ENCODE results near the gene IL21R.
"Not testable (repeated sequence)": the region's sequence is repeated elsewhere in the genome, so short reads cannot be mapped to it uniquely, and the experiment has no call there.

The IL21R gene

GRCh38 chr16:27408602-27409031 is 6.6 kb downstream of the IL21R start:
- no peaks in the 10 kb centered on the region for H3K36me3 ChIP-seq (ENCODE audit: control insufficient read depth in 2 of 2, insufficient read depth in 2 of 2, low read length in 2 of 2)

GRCh38 chr16:27409958-27410357 is 8.0 kb downstream of the IL21R start:
- not testable (repeated sequence) for H3K9me3 ChIP-seq (ENCODE audit: control insufficient read depth in 2 of 2, low read length in 2 of 2); H3K9ac ChIP-seq (ENCODE audit: low read depth in 1 of 2, low read length in 2 of 2); H3K36me3 ChIP-seq (ENCODE audit: control insufficient read depth in 2 of 2, insufficient read depth in 2 of 2, low read length in 2 of 2); H3K4me3 ChIP-seq (ENCODE audit: low read length in 2 of 2); H3K4me1 ChIP-seq (ENCODE audit: control insufficient read depth in 2 of 2, insufficient read depth in 2 of 2, low read length in 2 of 2); H3K27ac ChIP-seq (ENCODE audit: low read depth in 2 of 2, low read length in 2 of 2); H3K27me3 ChIP-seq (ENCODE audit: control insufficient read depth in 2 of 2, insufficient read depth in 2 of 2, low read length in 2 of 2)

More at GRCh38 chr16:27408602-27409031, 6.6 kb downstream of the IL21R start:
- no peaks in the 10 kb centered on the region for H3K27me3 ChIP-seq (ENCODE audit: control insufficient read depth in 2 of 2, insufficient read depth in 2 of 2, low read length in 2 of 2)
- no peak overlapping the region for H3K27ac ChIP-seq (ENCODE audit: low read depth in 2 of 2, low read length in 2 of 2)
- H3K4me3 ChIP-seq (ENCODE audit: low read length in 2 of 2), result no peak overlapping the region
- H3K9me3 ChIP-seq (ENCODE audit: control insufficient read depth in 2 of 2, low read length in 2 of 2), result no peaks in the 10 kb centered on the region
- H3K4me1 ChIP-seq (ENCODE audit: control insufficient read depth in 2 of 2, insufficient read depth in 2 of 2, low read length in 2 of 2), result no peaks in the 10 kb centered on the region
- H3K9ac ChIP-seq (ENCODE audit: low read depth in 1 of 2, low read length in 2 of 2), result no peak overlapping the region

- H3K4me3 ChIP-seq (ENCODE audit: low read length in 2 of 2), result no peak overlapping the region
- no peaks in the 10 kb centered on the region for H3K4me1 ChIP-seq (ENCODE audit: control insufficient read depth in 2 of 2, insufficient read depth in 2 of 2, low read length in 2 of 2)
- H3K9me3 ChIP-seq (ENCODE audit: control insufficient read depth in 2 of 2, low read length in 2 of 2), result no peaks in the 10 kb centered on the region
- H3K27me3 ChIP-seq (ENCODE audit: control insufficient read depth in 2 of 2, insufficient read depth in 2 of 2, low read length in 2 of 2), result no peaks in the 10 kb centered on the region
- H3K27ac ChIP-seq (ENCODE audit: low read depth in 2 of 2, low read length in 2 of 2), result no peak overlapping the region
- H3K9ac ChIP-seq (ENCODE audit: low read depth in 1 of 2, low read length in 2 of 2), result no peak overlapping the region
- no peaks in the 10 kb centered on the region for H3K36me3 ChIP-seq (ENCODE audit: control insufficient read depth in 2 of 2, insufficient read depth in 2 of 2, low read length in 2 of 2)
These were observed 8.8 kb downstream of the IL21R start for GRCh38 chr16:27410761-27411160.

GRCh38 chr16:27413956-27414355 is 12.0 kb downstream of the IL21R start:
- Histone ChIP-seq H3K9me3 (ENCODE audit: control insufficient read depth in 2 of 2, low read length in 2 of 2) (no peaks in the 10 kb centered on the region), H3K9ac (ENCODE audit: low read depth in 1 of 2, low read length in 2 of 2) (no peak overlapping the region), H3K4me3 (ENCODE audit: low read length in 2 of 2) (no peak overlapping the region), H3K27me3 (ENCODE audit: control insufficient read depth in 2 of 2, insufficient read depth in 2 of 2, low read length in 2 of 2) (no peaks in the 10 kb centered on the region), H3K27ac (ENCODE audit: low read depth in 2 of 2, low read length in 2 of 2) (no peak overlapping the region), H3K4me1 (ENCODE audit: control insufficient read depth in 2 of 2, insufficient read depth in 2 of 2, low read length in 2 of 2) (no peaks in the 10 kb centered on the region), H3K36me3 (ENCODE audit: control insufficient read depth in 2 of 2, insufficient read depth in 2 of 2, low read length in 2 of 2) (no peaks in the 10 kb centered on the region)

- Histone ChIP-seq H3K9me3 (ENCODE audit: control insufficient read depth in 2 of 2, low read length in 2 of 2) (no peaks in the 10 kb centered on the region), H3K9ac (ENCODE audit: low read depth in 1 of 2, low read length in 2 of 2) (no peak overlapping the region), H3K36me3 (ENCODE audit: control insufficient read depth in 2 of 2, insufficient read depth in 2 of 2, low read length in 2 of 2) (no peaks in the 10 kb centered on the region), H3K4me3 (ENCODE audit: low read length in 2 of 2) (no peak overlapping the region), H3K4me1 (ENCODE audit: control insufficient read depth in 2 of 2, insufficient read depth in 2 of 2, low read length in 2 of 2) (no peaks in the 10 kb centered on the region), H3K27me3 (ENCODE audit: control insufficient read depth in 2 of 2, insufficient read depth in 2 of 2, low read length in 2 of 2) (no peaks in the 10 kb centered on the region), H3K27ac (ENCODE audit: low read depth in 2 of 2, low read length in 2 of 2) (no peak overlapping the region)
These were observed 12.9 kb downstream of the IL21R start for GRCh38 chr16:27414788-27415431.

GRCh38 chr16:27417047-27417671 is 15.2 kb downstream of the IL21R start:
- no peak overlapping the region for H3K9ac ChIP-seq (ENCODE audit: low read depth in 1 of 2, low read length in 2 of 2)
- no peaks in the 10 kb centered on the region for H3K27me3 ChIP-seq (ENCODE audit: control insufficient read depth in 2 of 2, insufficient read depth in 2 of 2, low read length in 2 of 2)
- no peaks in the 10 kb centered on the region for H3K4me1 ChIP-seq (ENCODE audit: control insufficient read depth in 2 of 2, insufficient read depth in 2 of 2, low read length in 2 of 2)
- H3K9me3 ChIP-seq (ENCODE audit: control insufficient read depth in 2 of 2, low read length in 2 of 2), result no peaks in the 10 kb centered on the region
- no peak overlapping the region for H3K27ac ChIP-seq (ENCODE audit: low read depth in 2 of 2, low read length in 2 of 2)
- no peaks in the 10 kb centered on the region for H3K36me3 ChIP-seq (ENCODE audit: control insufficient read depth in 2 of 2, insufficient read depth in 2 of 2, low read length in 2 of 2)
- no peak overlapping the region for H3K4me3 ChIP-seq (ENCODE audit: low read length in 2 of 2)

- Histone ChIP-seq H3K4me1 (ENCODE audit: control insufficient read depth in 2 of 2, insufficient read depth in 2 of 2, low read length in 2 of 2) (no peaks in the 10 kb centered on the region), H3K27me3 (ENCODE audit: control insufficient read depth in 2 of 2, insufficient read depth in 2 of 2, low read length in 2 of 2) (no peaks in the 10 kb centered on the region), H3K27ac (ENCODE audit: low read depth in 2 of 2, low read length in 2 of 2) (no peak overlapping the region), H3K36me3 (ENCODE audit: control insufficient read depth in 2 of 2, insufficient read depth in 2 of 2, low read length in 2 of 2) (no peaks in the 10 kb centered on the region), H3K9ac (ENCODE audit: low read depth in 1 of 2, low read length in 2 of 2) (no peak overlapping the region), H3K9me3 (ENCODE audit: control insufficient read depth in 2 of 2, low read length in 2 of 2) (peaks cover 0 to 2% of the 10 kb centered on the region in 2 donors), H3K4me3 (ENCODE audit: low read length in 2 of 2) (no peak overlapping the region)
These were observed 20.2 kb downstream of the IL21R start for GRCh38 chr16:27421961-27422740.

GRCh38 chr16:27424772-27425498 is 23.0 kb downstream of the IL21R start:
- Histone ChIP-seq H3K36me3 (ENCODE audit: control insufficient read depth in 2 of 2, insufficient read depth in 2 of 2, low read length in 2 of 2) (no peaks in the 10 kb centered on the region), H3K9ac (ENCODE audit: low read depth in 1 of 2, low read length in 2 of 2) (no peak overlapping the region), H3K27ac (ENCODE audit: low read depth in 2 of 2, low read length in 2 of 2) (no peak overlapping the region), H3K9me3 (ENCODE audit: control insufficient read depth in 2 of 2, low read length in 2 of 2) (peaks cover 0 to 2% of the 10 kb centered on the region in 2 donors), H3K4me1 (ENCODE audit: control insufficient read depth in 2 of 2, insufficient read depth in 2 of 2, low read length in 2 of 2) (no peaks in the 10 kb centered on the region), H3K4me3 (ENCODE audit: low read length in 2 of 2) (no peak overlapping the region), H3K27me3 (ENCODE audit: control insufficient read depth in 2 of 2, insufficient read depth in 2 of 2, low read length in 2 of 2) (no peaks in the 10 kb centered on the region)

- Histone ChIP-seq H3K27me3 (ENCODE audit: control insufficient read depth in 2 of 2, insufficient read depth in 2 of 2, low read length in 2 of 2) (no peaks in the 10 kb centered on the region), H3K4me3 (ENCODE audit: low read length in 2 of 2) (no peak overlapping the region), H3K9me3 (ENCODE audit: control insufficient read depth in 2 of 2, low read length in 2 of 2) (peaks cover 0 to 2% of the 10 kb centered on the region in 2 donors), H3K36me3 (ENCODE audit: control insufficient read depth in 2 of 2, insufficient read depth in 2 of 2, low read length in 2 of 2) (no peaks in the 10 kb centered on the region), H3K9ac (ENCODE audit: low read depth in 1 of 2, low read length in 2 of 2) (no peak overlapping the region), H3K4me1 (ENCODE audit: control insufficient read depth in 2 of 2, insufficient read depth in 2 of 2, low read length in 2 of 2) (no peaks in the 10 kb centered on the region), H3K27ac (ENCODE audit: low read depth in 2 of 2, low read length in 2 of 2) (no peak overlapping the region)
These were observed 24.0 kb downstream of the IL21R start for GRCh38 chr16:27425961-27426360.

Measured in mucosa of rectum (tissue), 2 donors.